ENCODE data around the gene DMC1.

DNA sequence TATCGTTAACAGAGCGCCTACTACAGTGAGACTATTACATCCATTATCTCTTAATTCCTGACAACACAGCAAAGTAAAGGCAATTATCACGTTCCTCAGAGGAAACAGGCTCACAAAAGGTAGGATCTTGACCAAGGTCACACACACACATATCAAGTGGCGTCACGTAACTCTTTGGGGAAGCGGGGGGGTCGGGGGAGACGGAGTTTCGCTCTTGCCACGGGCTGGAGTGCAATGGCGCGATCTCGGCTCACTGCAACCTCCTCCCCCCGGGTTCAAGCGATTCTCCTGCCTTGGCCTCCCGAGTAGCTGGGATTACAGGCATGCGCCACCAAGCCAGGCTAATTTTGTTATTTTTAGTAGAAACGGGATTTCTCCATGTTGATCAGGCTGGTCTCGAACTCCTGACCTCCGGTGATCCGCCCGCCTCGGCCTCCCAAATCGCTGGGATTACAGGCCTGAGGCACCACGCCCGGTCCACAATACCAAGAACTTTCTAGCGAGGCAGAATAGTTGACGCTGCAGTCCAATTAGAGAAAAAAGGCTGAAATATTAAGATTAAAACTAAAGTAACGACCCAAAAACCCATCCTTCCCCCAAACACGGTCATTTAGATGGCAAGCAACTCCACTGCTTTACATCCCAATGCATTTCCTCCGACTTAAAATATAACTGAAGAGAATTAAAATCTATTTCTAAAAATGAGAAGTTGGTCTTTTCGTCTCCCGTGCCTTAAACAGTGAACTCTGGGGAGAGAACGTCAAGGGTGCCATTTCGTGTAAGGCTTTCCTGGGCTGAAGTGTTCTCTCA, 65.0 kb downstream of the DMC1 start:
- TF ChIP-seq, protein P1, sequence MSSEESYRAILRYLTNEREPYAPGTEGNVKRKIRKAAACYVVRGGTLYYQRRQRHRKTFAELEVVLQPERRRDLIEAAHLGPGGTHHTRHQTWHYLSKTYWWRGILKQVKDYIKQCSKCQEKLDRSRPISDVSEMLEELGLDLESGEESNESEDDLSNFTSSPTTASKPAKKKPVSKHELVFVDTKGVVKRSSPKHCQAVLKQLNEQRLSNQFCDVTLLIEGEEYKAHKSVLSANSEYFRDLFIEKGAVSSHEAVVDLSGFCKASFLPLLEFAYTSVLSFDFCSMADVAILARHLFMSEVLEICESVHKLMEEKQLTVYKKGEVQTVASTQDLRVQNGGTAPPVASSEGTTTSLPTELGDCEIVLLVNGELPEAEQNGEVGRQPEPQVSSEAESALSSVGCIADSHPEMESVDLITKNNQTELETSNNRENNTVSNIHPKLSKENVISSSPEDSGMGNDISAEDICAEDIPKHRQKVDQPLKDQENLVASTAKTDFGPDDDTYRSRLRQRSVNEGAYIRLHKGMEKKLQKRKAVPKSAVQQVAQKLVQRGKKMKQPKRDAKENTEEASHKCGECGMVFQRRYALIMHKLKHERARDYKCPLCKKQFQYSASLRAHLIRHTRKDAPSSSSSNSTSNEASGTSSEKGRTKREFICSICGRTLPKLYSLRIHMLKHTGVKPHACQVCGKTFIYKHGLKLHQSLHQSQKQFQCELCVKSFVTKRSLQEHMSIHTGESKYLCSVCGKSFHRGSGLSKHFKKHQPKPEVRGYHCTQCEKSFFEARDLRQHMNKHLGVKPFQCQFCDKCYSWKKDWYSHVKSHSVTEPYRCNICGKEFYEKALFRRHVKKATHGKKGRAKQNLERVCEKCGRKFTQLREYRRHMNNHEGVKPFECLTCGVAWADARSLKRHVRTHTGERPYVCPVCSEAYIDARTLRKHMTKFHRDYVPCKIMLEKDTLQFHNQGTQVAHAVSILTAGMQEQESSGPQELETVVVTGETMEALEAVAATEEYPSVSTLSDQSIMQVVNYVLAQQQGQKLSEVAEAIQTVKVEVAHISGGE (CRISPR knock-in tag; IDR thresholded peaks at IDR 0.05) = no peak
- no peak for TF ChIP-seq MXI1 (IDR thresholded peaks at IDR 0.05; ENCODE audit: low read depth, low read length)
- TF ChIP-seq, protein P2, sequence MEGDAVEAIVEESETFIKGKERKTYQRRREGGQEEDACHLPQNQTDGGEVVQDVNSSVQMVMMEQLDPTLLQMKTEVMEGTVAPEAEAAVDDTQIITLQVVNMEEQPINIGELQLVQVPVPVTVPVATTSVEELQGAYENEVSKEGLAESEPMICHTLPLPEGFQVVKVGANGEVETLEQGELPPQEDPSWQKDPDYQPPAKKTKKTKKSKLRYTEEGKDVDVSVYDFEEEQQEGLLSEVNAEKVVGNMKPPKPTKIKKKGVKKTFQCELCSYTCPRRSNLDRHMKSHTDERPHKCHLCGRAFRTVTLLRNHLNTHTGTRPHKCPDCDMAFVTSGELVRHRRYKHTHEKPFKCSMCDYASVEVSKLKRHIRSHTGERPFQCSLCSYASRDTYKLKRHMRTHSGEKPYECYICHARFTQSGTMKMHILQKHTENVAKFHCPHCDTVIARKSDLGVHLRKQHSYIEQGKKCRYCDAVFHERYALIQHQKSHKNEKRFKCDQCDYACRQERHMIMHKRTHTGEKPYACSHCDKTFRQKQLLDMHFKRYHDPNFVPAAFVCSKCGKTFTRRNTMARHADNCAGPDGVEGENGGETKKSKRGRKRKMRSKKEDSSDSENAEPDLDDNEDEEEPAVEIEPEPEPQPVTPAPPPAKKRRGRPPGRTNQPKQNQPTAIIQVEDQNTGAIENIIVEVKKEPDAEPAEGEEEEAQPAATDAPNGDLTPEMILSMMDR (IDR thresholded peaks at IDR 0.05 in 2 of 3, conservative IDR thresholded peaks at IDR 0.05 in 1 of 3; ENCODE audit: control insufficient read depth in 2 of 3, extremely low read depth in 1 of 3, insufficient read depth in 1 of 3, low read depth in 3 of 3, low read length in 3 of 3) = no peak
- no peak for TF ChIP-seq SUZ12 (IDR thresholded peaks at IDR 0.05; ENCODE audit: unreplicated experiment)
- no peak for TF ChIP-seq FOS (IDR thresholded peaks at IDR 0.05; ENCODE audit: borderline replicate concordance, extremely low read depth, insufficient read length)
- TF ChIP-seq RCOR1 (conservative IDR thresholded peaks at IDR 0.05; ENCODE audit: low read depth, low read length) = no peak
- TF ChIP-seq, protein P3, sequence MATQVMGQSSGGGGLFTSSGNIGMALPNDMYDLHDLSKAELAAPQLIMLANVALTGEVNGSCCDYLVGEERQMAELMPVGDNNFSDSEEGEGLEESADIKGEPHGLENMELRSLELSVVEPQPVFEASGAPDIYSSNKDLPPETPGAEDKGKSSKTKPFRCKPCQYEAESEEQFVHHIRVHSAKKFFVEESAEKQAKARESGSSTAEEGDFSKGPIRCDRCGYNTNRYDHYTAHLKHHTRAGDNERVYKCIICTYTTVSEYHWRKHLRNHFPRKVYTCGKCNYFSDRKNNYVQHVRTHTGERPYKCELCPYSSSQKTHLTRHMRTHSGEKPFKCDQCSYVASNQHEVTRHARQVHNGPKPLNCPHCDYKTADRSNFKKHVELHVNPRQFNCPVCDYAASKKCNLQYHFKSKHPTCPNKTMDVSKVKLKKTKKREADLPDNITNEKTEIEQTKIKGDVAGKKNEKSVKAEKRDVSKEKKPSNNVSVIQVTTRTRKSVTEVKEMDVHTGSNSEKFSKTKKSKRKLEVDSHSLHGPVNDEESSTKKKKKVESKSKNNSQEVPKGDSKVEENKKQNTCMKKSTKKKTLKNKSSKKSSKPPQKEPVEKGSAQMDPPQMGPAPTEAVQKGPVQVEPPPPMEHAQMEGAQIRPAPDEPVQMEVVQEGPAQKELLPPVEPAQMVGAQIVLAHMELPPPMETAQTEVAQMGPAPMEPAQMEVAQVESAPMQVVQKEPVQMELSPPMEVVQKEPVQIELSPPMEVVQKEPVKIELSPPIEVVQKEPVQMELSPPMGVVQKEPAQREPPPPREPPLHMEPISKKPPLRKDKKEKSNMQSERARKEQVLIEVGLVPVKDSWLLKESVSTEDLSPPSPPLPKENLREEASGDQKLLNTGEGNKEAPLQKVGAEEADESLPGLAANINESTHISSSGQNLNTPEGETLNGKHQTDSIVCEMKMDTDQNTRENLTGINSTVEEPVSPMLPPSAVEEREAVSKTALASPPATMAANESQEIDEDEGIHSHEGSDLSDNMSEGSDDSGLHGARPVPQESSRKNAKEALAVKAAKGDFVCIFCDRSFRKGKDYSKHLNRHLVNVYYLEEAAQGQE (IDR thresholded peaks at IDR 0.05; ENCODE audit: low read depth, low read length) = no peak
- no peak for TF ChIP-seq EZH2 (IDR thresholded peaks at IDR 0.05; ENCODE audit: borderline replicate concordance, control insufficient read depth, low read depth, low read length)
- TF ChIP-seq RAD21 (IDR thresholded peaks at IDR 0.05; ENCODE audit: insufficient read depth, low read depth, low read length) = no peak
- TF ChIP-seq SP1 (IDR thresholded peaks at IDR 0.05; ENCODE audit: low read depth, low read length) = no peak

Measured in GM12878 (cell line).